ENCODE measurements around the gene KCNIP1. TPM values are rescaled to one million over a fixed set of nuclear protein-coding genes. Genes with fewer than 3 reads are reported as not detected.

KCNIP1 gene
- total and polyA plus RNA-seq, 9 of the 15 experiments (the other 6 are each of a cell fraction or from before 2014, with no cell fraction given): not detected

GRCh38 chr5:170650850-170651249, 147.0 kb downstream of the KCNIP1 start (continued):
- TF ChIP-seq, protein P1, sequence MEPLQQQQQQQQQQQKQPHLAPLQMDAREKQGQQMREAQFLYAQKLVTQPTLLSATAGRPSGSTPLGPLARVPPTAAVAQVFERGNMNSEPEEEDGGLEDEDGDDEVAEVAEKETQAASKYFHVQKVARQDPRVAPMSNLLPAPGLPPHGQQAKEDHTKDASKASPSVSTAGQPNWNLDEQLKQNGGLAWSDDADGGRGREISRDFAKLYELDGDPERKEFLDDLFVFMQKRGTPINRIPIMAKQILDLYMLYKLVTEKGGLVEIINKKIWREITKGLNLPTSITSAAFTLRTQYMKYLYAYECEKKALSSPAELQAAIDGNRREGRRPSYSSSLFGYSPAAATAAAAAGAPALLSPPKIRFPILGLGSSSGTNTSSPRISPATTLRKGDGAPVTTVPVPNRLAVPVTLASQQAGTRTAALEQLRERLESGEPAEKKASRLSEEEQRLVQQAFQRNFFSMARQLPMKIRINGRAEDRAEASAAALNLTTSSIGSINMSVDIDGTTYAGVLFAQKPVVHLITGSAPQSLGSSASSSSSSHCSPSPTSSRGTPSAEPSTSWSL (CRISPR knock-in tag; IDR thresholded peaks at IDR 0.05; ENCODE audit: borderline replicate concordance): no peak
- TF ChIP-seq ETS2 (tag; IDR thresholded peaks at IDR 0.05; ENCODE audit: borderline replicate concordance, poor library complexity, severe bottlenecking) (no peak), ZSCAN29 (IDR thresholded peaks at IDR 0.05) (no peak), PPARD (CRISPR knock-in tag; IDR thresholded peaks at IDR 0.05) (no peak), ZNF239 (CRISPR knock-in tag; IDR thresholded peaks at IDR 0.05) (no peak), HMGN3 (IDR thresholded peaks at IDR 0.05; ENCODE audit: borderline replicate concordance, extremely low read depth, insufficient read length, low read depth, low read length) (no peak)

DNA sequence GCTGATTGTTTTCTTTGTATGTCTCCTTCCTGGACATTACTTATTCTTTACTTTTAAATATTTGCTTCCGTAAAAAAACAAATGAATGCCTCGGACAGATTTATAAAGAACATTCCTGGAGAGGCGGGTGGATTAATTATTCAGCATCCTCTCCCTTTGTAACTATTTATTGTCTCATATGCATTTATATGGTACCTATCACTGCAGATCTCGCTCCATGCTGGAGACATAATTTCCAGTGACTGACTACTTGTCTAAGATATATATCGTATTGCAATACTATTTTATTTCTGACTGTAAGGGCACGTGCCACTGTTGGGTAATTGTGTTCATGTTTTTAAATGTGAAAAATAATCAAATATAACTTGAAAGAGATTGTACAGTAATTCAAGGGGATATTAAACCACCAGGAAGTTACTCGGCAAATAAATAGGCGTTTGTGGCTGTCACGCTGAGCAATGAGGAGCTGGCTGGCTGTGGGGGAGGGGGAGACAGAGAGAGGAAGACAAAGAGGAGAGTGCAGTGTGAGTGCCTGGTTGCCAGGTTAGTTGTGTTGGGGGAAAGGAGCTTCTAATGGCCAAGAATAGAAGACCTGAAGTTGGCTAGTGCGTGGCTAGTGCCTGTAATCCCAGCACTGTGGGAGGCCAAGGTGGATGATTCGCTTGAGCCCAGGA, 147.9 kb downstream of the KCNIP1 start:
- no peak overlapping the region for H3K4me3 ChIP-seq
- ATAC-seq (no peak), DNase-seq (ENCODE audit: extremely low read depth in 1 of 4, low spot score in 3 of 4) (no peak), FAIRE-seq (no peak)
- H4K20me1 ChIP-seq (replicated peaks; ENCODE audit: control insufficient read depth, insufficient read depth, low read length): no peaks in the 10 kb centered on the region
- no peak overlapping the region for H2AFZ ChIP-seq (ENCODE audit: low read depth, low read length)
- intact Hi-C loops (cut with micrococcal nuclease): no loop called here
- H3K27ac ChIP-seq (ENCODE audit: extremely low read depth, low read depth, low read length): no peak overlapping the region
- no peaks in the 10 kb centered on the region for H3K4me1 ChIP-seq (replicated peaks in 1 of 2; ENCODE audit: control insufficient read depth in 2 of 2, insufficient read depth in 2 of 2, low read length in 2 of 2)
- ChIA-PET POLR2A (no interaction called here), CTCF (ENCODE audit: low intra/inter-chr PET ratio) (no interaction called here)
- H3K9ac ChIP-seq (ENCODE audit: insufficient read depth in 1 of 2, low read depth in 2 of 2, low read length in 2 of 2): no peak overlapping the region
- H3K9me3 ChIP-seq (replicated peaks; ENCODE audit: control insufficient read depth, insufficient read depth, low read depth, low read length): no peaks in the 10 kb centered on the region
- H3K27me3 ChIP-seq (ENCODE audit: control insufficient read depth in 2 of 2, insufficient read depth in 2 of 2, low read length in 2 of 2): no peaks in the 10 kb centered on the region
- BruUV-seq (replicated peaks): no TSS peak
- in situ Hi-C loops (cut with MboI): no loop called here
- no peak overlapping the region for H3K4me2 ChIP-seq (ENCODE audit: insufficient read depth, low read length)
- no peaks in the 10 kb centered on the region for H3K36me3 ChIP-seq (ENCODE audit: control insufficient read depth, insufficient read depth, low read length)
- H3K9me1 ChIP-seq (ENCODE audit: control insufficient read depth, insufficient read depth, low read length): no peaks in the 10 kb centered on the region
- 1% methylated on average over 11 of the region's 11 CpGs for WGBS (ENCODE audit: insufficient coverage, low coverage, missing lambda C conversion rate)
- no peaks in the 10 kb centered on the region for H3K79me2 ChIP-seq (ENCODE audit: control insufficient read depth, insufficient read depth, low read length)
- TF ChIP-seq IRF2 (CRISPR knock-in tag; IDR thresholded peaks at IDR 0.05): no peak
- no peak for TF ChIP-seq POLR2H (tag; IDR thresholded peaks at IDR 0.05; ENCODE audit: low read depth)
- no peak for TF ChIP-seq ZNF551 (CRISPR knock-in tag; IDR thresholded peaks at IDR 0.05)
- TF ChIP-seq, protein P2, sequence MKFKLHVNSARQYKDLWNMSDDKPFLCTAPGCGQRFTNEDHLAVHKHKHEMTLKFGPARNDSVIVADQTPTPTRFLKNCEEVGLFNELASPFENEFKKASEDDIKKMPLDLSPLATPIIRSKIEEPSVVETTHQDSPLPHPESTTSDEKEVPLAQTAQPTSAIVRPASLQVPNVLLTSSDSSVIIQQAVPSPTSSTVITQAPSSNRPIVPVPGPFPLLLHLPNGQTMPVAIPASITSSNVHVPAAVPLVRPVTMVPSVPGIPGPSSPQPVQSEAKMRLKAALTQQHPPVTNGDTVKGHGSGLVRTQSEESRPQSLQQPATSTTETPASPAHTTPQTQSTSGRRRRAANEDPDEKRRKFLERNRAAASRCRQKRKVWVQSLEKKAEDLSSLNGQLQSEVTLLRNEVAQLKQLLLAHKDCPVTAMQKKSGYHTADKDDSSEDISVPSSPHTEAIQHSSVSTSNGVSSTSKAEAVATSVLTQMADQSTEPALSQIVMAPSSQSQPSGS (CRISPR knock-in tag; IDR thresholded peaks at IDR 0.05): no peak
- TF ChIP-seq, protein P3, sequence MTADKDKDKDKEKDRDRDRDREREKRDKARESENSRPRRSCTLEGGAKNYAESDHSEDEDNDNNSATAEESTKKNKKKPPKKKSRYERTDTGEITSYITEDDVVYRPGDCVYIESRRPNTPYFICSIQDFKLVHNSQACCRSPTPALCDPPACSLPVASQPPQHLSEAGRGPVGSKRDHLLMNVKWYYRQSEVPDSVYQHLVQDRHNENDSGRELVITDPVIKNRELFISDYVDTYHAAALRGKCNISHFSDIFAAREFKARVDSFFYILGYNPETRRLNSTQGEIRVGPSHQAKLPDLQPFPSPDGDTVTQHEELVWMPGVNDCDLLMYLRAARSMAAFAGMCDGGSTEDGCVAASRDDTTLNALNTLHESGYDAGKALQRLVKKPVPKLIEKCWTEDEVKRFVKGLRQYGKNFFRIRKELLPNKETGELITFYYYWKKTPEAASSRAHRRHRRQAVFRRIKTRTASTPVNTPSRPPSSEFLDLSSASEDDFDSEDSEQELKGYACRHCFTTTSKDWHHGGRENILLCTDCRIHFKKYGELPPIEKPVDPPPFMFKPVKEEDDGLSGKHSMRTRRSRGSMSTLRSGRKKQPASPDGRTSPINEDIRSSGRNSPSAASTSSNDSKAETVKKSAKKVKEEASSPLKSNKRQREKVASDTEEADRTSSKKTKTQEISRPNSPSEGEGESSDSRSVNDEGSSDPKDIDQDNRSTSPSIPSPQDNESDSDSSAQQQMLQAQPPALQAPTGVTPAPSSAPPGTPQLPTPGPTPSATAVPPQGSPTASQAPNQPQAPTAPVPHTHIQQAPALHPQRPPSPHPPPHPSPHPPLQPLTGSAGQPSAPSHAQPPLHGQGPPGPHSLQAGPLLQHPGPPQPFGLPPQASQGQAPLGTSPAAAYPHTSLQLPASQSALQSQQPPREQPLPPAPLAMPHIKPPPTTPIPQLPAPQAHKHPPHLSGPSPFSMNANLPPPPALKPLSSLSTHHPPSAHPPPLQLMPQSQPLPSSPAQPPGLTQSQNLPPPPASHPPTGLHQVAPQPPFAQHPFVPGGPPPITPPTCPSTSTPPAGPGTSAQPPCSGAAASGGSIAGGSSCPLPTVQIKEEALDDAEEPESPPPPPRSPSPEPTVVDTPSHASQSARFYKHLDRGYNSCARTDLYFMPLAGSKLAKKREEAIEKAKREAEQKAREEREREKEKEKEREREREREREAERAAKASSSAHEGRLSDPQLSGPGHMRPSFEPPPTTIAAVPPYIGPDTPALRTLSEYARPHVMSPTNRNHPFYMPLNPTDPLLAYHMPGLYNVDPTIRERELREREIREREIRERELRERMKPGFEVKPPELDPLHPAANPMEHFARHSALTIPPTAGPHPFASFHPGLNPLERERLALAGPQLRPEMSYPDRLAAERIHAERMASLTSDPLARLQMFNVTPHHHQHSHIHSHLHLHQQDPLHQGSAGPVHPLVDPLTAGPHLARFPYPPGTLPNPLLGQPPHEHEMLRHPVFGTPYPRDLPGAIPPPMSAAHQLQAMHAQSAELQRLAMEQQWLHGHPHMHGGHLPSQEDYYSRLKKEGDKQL (CRISPR knock-in tag; IDR thresholded peaks at IDR 0.05; ENCODE audit: borderline replicate concordance): no peak
- TF ChIP-seq ZNF764 (CRISPR knock-in tag; IDR thresholded peaks at IDR 0.05; ENCODE audit: low read depth): no peak
